ENCODE results near the gene CASTOR1. TPM values are rescaled to one million over a fixed set of nuclear protein-coding genes. Genes with fewer than 3 reads are reported as not detected.

The CASTOR1 gene
- total RNA-seq, 4 donors from 2014 or later: 7.1 to 47.9 (median 21.0) TPM

GRCh38 chr22:30312053-30312452 is 22.7 kb upstream of the CASTOR1 start:
- ATAC-seq (ENCODE audit: low FRiP score) (peak; percentile 27), DNase-seq (ENCODE audit: low spot score) (no peak)
- no peak for TF ChIP-seq CTCF (IDR thresholded peaks at IDR 0.05)

GRCh38 chr22:30310881-30311771 is 21.8 kb upstream of the CASTOR1 start:
- TF ChIP-seq CTCF (IDR thresholded peaks at IDR 0.05): no peak
- peak; percentile 54 for ATAC-seq (ENCODE audit: low FRiP score)
- DNase-seq (ENCODE audit: low spot score): no peak

GRCh38 chr22:30309951-30310741 is 20.8 kb upstream of the CASTOR1 start:
- TF ChIP-seq CTCF (IDR thresholded peaks at IDR 0.05): no peak
- no peak for DNase-seq (ENCODE audit: low spot score)
- peak; percentile 51 for ATAC-seq (ENCODE audit: low FRiP score)

- ATAC-seq (ENCODE audit: low FRiP score) (no peak), DNase-seq (ENCODE audit: low spot score) (no peak)
- no peak for TF ChIP-seq CTCF (IDR thresholded peaks at IDR 0.05)
Measured at GRCh38 chr22:30308518-30309230, 19.4 kb upstream of the CASTOR1 start.

GRCh38 chr22:30308093-30308492 is 18.8 kb upstream of the CASTOR1 start:
- TF ChIP-seq CTCF (IDR thresholded peaks at IDR 0.05): no peak
- DNase-seq (ENCODE audit: low spot score) (no peak), ATAC-seq (ENCODE audit: low FRiP score) (no peak)

- ATAC-seq (ENCODE audit: low FRiP score): no peak
- DNase-seq (ENCODE audit: low spot score): no peak
- TF ChIP-seq CTCF (IDR thresholded peaks at IDR 0.05): no peak
Measured at GRCh38 chr22:30307041-30307574, 17.8 kb upstream of the CASTOR1 start.
